Left forelimb (tissue), 1 donor: ENCODE measurements around the gene ABCG5.
A peak's percentile ranks its signal among the peaks of the same experiment; 100 is the strongest.

Experiments used
- DNase-seq: peaks from one replicate; pipeline ENCODE4 v3.0.0-alpha.2; 2018; ENCODE audit warnings: low spot score

ABCG5 gene

GRCh38 chr2:43806719-43807031, 32.0 kb downstream of the ABCG5 start:
- no peak for DNase-seq

- DNase-seq: no peak
These were observed 35.5 kb downstream of the ABCG5 start for GRCh38 chr2:43803113-43803512.

GRCh38 chr2:43802135-43802534, 36.5 kb downstream of the ABCG5 start:
- DNase-seq: no peak

GRCh38 chr2:43800894-43801293, 37.7 kb downstream of the ABCG5 start:
- DNase-seq: no peak

- DNase-seq: no peak
These were observed 40.3 kb downstream of the ABCG5 start for GRCh38 chr2:43798300-43798699.

- no peak for DNase-seq
These were observed 42.4 kb downstream of the ABCG5 start for GRCh38 chr2:43796206-43796605.

GRCh38 chr2:43794956-43795355, 43.7 kb downstream of the ABCG5 start:
- no peak for DNase-seq

- DNase-seq: no peak
These were observed 46.0 kb downstream of the ABCG5 start for GRCh38 chr2:43792653-43793052.

GRCh38 chr2:43791035-43791765, 47.4 kb downstream of the ABCG5 start:
- DNase-seq: no peak

GRCh38 chr2:43790147-43790546, 48.5 kb downstream of the ABCG5 start:
- DNase-seq: no peak

- no peak for DNase-seq
These were observed 50.0 kb downstream of the ABCG5 start for GRCh38 chr2:43788646-43789045.

- DNase-seq: no peak
These were observed 50.7 kb downstream of the ABCG5 start for GRCh38 chr2:43787895-43788294.

GRCh38 chr2:43778233-43778632, 60.4 kb downstream of the ABCG5 start:
- no peak for DNase-seq

GRCh38 chr2:43777306-43777926, 61.2 kb downstream of the ABCG5 start:
- DNase-seq: no peak

- no peak for DNase-seq
These were observed 62.3 kb downstream of the ABCG5 start for GRCh38 chr2:43776324-43776723.

GRCh38 chr2:43774617-43775016, 64.0 kb downstream of the ABCG5 start:
- DNase-seq: no peak

- peak; percentile 91 for DNase-seq
These were observed 64.6 kb downstream of the ABCG5 start, which contains the start of gene DYNC2LI1 for GRCh38 chr2:43773876-43774613. DYNC2LI1 (plus strand) TSS chr2:43774039; CDS start chr2:43774139, 100 bp downstream.

- no peak for DNase-seq
These were observed 72.6 kb downstream of the ABCG5 start for GRCh38 chr2:43766006-43766405.

GRCh38 chr2:43764086-43764705, 74.4 kb downstream of the ABCG5 start:
- DNase-seq: no peak

GRCh38 chr2:43763091-43763490, 75.5 kb downstream of the ABCG5 start:
- DNase-seq: no peak
